NT2/D1 (cell line): ENCODE data around the gene FRMD7.

Source experiments
- SUZ12 ChIP-seq: IDR thresholded peaks from 2 replicates; pipeline ENCODE4 v1.6.1; 2011; ENCODE audit not compliant: insufficient read length, insufficient read depth; ENCODE audit errors: extremely low read depth
- YY1 ChIP-seq: IDR thresholded peaks from 2 replicates; pipeline ENCODE4 v1.6.1; 2011; ENCODE audit not compliant: insufficient read length, insufficient read depth
- ZNF274 ChIP-seq: IDR thresholded peaks from 2 replicates; pipeline ENCODE4 v1.6.1; 2011; ENCODE audit warnings: mild to moderate bottlenecking, low read depth, low read length

- TF ChIP-seq ZNF274 (no peak), SUZ12 (no peak), YY1 (no peak)
Measured at GRCh38 chrX:132063862-132064261, 64.0 kb downstream of the FRMD7 start.
